Keratinocyte (primary cell): ENCODE results near the gene REPS1. TPM values are rescaled to one million over a fixed set of nuclear protein-coding genes. Genes with fewer than 3 reads are reported as not detected.

Experiments used
- DNase-seq: peaks from one replicate; pipeline ENCODE4 v3.0.0-alpha.2; 2011; ENCODE audit warnings: low read depth, missing footprints, low spot score
- FAIRE-seq: peaks from 2 replicates; lab custom pipeline; 2011; peaks lifted over from hg19 to GRCh38; lab: Jason Lieb, UNC
- H2AFZ ChIP-seq: 2 replicates; pipeline ENCODE4 v1.6.0; 2012; ENCODE audit warnings: low read length, control low read depth, inconsistent platforms; ENCODE audit not compliant: control insufficient read depth
- H3K27ac ChIP-seq: 2 replicates; pipeline ENCODE4 v1.5.1; 2011; ENCODE audit warnings: low read length; ENCODE audit not compliant: control insufficient read depth, insufficient read depth
- H3K27me3 ChIP-seq: 3 replicates; pipeline ENCODE4 v1.6.0; 2011; ENCODE audit warnings: low read length; ENCODE audit not compliant: control insufficient read depth, insufficient read depth; ENCODE audit errors: extremely low read depth
- H3K36me3 ChIP-seq, 2 experiments: 2 replicates in 1 of 2; 3 replicates in 1 of 2; pipeline ENCODE4 v1.5.1; 2011; ENCODE audit warnings: low read length in 2 of 2, mild to moderate bottlenecking in 1 of 2; ENCODE audit not compliant: control insufficient read depth in 2 of 2, insufficient read depth in 2 of 2; ENCODE audit errors: extremely low read depth in 1 of 2
- H3K4me1 ChIP-seq: 3 replicates; pipeline ENCODE4 v1.5.1; 2011; ENCODE audit warnings: low read length; ENCODE audit not compliant: control insufficient read depth, insufficient read depth; ENCODE audit errors: extremely low read depth
- H3K4me2 ChIP-seq: 3 replicates; pipeline ENCODE4 v1.6.0; 2011; ENCODE audit warnings: low read depth, low read length; ENCODE audit not compliant: control insufficient read depth, insufficient read depth; ENCODE audit errors: extremely low read depth
- H3K4me3 ChIP-seq, 3 experiments: fragments of 200-600 bp in 1 of 3; sonication (generic) in 1 of 3; 2 replicates in 2 of 3; 3 replicates in 1 of 3; pipeline ENCODE4 v1.5.1; 2011 to 2016; ENCODE audit warnings: low read length in 3 of 3, mild to moderate bottlenecking in 3 of 3, control low read depth in 2 of 3, inconsistent platforms in 1 of 3, low read depth in 1 of 3, mixed read lengths in 1 of 3, mixed run types in 1 of 3, moderate library complexity in 1 of 3; ENCODE audit not compliant: control insufficient read depth in 2 of 3, insufficient read depth in 2 of 3; ENCODE audit errors: extremely low read depth in 1 of 3
- H3K79me2 ChIP-seq: 2 replicates; pipeline ENCODE4 v1.6.0; 2012; ENCODE audit warnings: low read length; ENCODE audit not compliant: control insufficient read depth, insufficient read depth
- H3K9ac ChIP-seq: 3 replicates; pipeline ENCODE4 v1.6.0; 2011; ENCODE audit warnings: low read length; ENCODE audit not compliant: control insufficient read depth, insufficient read depth; ENCODE audit errors: extremely low read depth
- H3K9me1 ChIP-seq: 3 replicates; pipeline ENCODE4 v1.6.0; 2011; ENCODE audit warnings: low read length; ENCODE audit not compliant: control insufficient read depth, insufficient read depth; ENCODE audit errors: extremely low read depth
- H3K9me3 ChIP-seq: 2 replicates; pipeline ENCODE4 v1.5.1; 2012; ENCODE audit warnings: low read depth, low read length; ENCODE audit not compliant: control insufficient read depth
- H4K20me1 ChIP-seq: 3 replicates; pipeline ENCODE4 v1.6.0; 2011; ENCODE audit warnings: low read length; ENCODE audit not compliant: control insufficient read depth, insufficient read depth; ENCODE audit errors: extremely low read depth
- EZH2 ChIP-seq: IDR thresholded peaks from one replicate; pipeline ENCODE4 v1.6.1; 2012; ENCODE audit warnings: inconsistent platforms, mild to moderate bottlenecking, low read length, moderate library complexity
- dilution Hi-C: fragments of 300-500 bp; cut with MboI; formaldehyde crosslinking; loops from one replicate; pipeline ENCODE4 v1.7.0; 2020; ENCODE audit warnings: low sequenced_read_pairs; ENCODE audit not compliant: extremely low pct_ligation_motif_present
- polyA plus RNA-seq, 5 experiments: library from polyadenylated mRNA; depleted of rRNA in 3 of 5; stranded (reverse) in 3 of 5; stranded (forward) in 1 of 5; unstranded in 1 of 5; fragments of >200 nt; gene quantifications; 1 replicate in 1 of 5; 2 replicates in 3 of 5; 3 replicates in 1 of 5; pipeline versions ENCODE4 v1.2.1 to v1.2.3, GENCODE V29; 2011 to 2012; ENCODE audit warnings: missing spikeins in 2 of 5, low read depth in 1 of 5, low replicate concordance in 1 of 5
- TF ChIP-seq, protein P1 (sequence below), 3 experiments: IDR thresholded peaks in 1 of 3; conservative IDR thresholded peaks in 1 of 3; optimal IDR thresholded peaks in 1 of 3; 2 replicates in 2 of 3; 3 replicates in 1 of 3; pipeline versions ENCODE3 to v1.5.1; 2011; ENCODE audit warnings: low read length in 3 of 3, mild to moderate bottlenecking in 3 of 3, moderate library complexity in 2 of 3, control low read depth in 1 of 3, inconsistent platforms in 1 of 3; ENCODE audit not compliant: insufficient read depth in 2 of 3; ENCODE audit errors: extremely low read depth in 1 of 3

The REPS1 gene
- polyA plus RNA-seq, 1 donor (not counting 4 experiments of a cell fraction or from before 2014, with no cell fraction given) = 61.3 TPM

DNA sequence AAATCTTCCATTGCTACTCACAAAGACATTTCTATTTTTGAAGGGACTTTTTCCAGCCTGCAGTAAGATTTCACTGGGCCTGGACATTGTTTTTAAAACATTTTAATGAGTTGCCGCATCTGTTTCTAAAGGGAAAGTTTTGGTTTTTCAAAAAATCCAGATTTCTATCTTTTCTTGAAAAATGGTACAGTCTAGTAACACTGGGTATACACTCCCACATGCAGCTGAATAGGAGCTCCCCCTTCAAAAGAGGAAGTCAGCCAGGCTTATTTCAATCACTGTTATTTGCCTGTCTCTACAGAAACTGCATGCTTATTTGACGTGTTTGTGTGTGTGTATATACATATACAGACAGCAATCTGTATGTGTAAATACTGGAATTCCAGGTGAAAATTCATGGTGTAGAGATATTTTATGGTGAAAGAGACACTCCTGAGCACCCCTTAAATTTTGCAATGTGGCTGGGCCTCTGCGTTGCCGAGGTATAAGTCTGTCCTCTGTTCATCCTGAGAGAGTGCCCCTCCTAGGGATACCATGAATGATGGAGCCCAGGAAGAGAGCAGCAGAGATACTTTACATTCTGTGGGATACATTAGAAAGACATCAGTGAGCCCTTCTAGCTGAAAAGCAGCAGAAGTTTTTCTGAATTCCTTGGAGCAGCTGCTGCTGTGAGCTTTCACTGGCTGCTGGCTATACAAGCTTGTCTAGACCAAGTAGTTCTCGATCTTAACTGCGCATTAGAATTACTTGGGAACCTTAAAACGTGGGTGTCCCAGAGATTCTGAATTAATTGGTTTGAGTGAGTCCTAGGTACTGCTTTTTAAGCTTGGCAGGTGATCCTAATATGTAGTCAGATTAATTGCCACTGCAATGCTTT lies 28.5 kb upstream of the REPS1 start:
- Histone ChIP-seq H3K4me3 (no peak overlapping the region), H2AFZ (no peak overlapping the region), H3K27me3 (no peaks in the 10 kb centered on the region), H3K27ac (no peak overlapping the region), H3K9ac (no peak overlapping the region), H3K36me3 (no peaks in the 10 kb centered on the region), H3K4me1 (no peaks in the 10 kb centered on the region), H4K20me1 (no peaks in the 10 kb centered on the region), H3K9me1 (no peaks in the 10 kb centered on the region), H3K79me2 (no peaks in the 10 kb centered on the region), H3K4me2 (no peak overlapping the region), H3K9me3 (no peaks in the 10 kb centered on the region)
- dilution Hi-C loops = no loop called here
- no peak for FAIRE-seq
- TF ChIP-seq EZH2 = no peak
- TF ChIP-seq, protein P1, sequence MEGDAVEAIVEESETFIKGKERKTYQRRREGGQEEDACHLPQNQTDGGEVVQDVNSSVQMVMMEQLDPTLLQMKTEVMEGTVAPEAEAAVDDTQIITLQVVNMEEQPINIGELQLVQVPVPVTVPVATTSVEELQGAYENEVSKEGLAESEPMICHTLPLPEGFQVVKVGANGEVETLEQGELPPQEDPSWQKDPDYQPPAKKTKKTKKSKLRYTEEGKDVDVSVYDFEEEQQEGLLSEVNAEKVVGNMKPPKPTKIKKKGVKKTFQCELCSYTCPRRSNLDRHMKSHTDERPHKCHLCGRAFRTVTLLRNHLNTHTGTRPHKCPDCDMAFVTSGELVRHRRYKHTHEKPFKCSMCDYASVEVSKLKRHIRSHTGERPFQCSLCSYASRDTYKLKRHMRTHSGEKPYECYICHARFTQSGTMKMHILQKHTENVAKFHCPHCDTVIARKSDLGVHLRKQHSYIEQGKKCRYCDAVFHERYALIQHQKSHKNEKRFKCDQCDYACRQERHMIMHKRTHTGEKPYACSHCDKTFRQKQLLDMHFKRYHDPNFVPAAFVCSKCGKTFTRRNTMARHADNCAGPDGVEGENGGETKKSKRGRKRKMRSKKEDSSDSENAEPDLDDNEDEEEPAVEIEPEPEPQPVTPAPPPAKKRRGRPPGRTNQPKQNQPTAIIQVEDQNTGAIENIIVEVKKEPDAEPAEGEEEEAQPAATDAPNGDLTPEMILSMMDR (optimal IDR thresholded peaks at IDR 0.05 in 1 of 3, IDR thresholded peaks at IDR 0.05 in 1 of 3, conservative IDR thresholded peaks at IDR 0.05 in 1 of 3; ENCODE audit: extremely low read depth in 1 of 3, insufficient read depth in 2 of 3, low read length in 3 of 3) = no peak
- no peak for DNase-seq

GRCh38 chr6:139014945-139015344 lies 26.9 kb upstream of the REPS1 start:
- Histone ChIP-seq H3K4me2 (no peak overlapping the region), H2AFZ (no peak overlapping the region), H4K20me1 (no peaks in the 10 kb centered on the region), H3K9ac (no peak overlapping the region), H3K79me2 (no peaks in the 10 kb centered on the region), H3K4me1 (no peaks in the 10 kb centered on the region), H3K27ac (no peak overlapping the region), H3K36me3 (no peaks in the 10 kb centered on the region), H3K27me3 (no peaks in the 10 kb centered on the region), H3K9me1 (no peaks in the 10 kb centered on the region), H3K4me3 (no peak overlapping the region), H3K9me3 (no peaks in the 10 kb centered on the region)
- FAIRE-seq = no peak
- no peak for TF ChIP-seq EZH2
- TF ChIP-seq, protein P1 (optimal IDR thresholded peaks at IDR 0.05 in 1 of 3, IDR thresholded peaks at IDR 0.05 in 1 of 3, conservative IDR thresholded peaks at IDR 0.05 in 1 of 3; ENCODE audit: extremely low read depth in 1 of 3, insufficient read depth in 2 of 3, low read length in 3 of 3) = no peak
- DNase-seq = no peak
- dilution Hi-C loops = no loop called here
